ENCODE data around the gene LRRN4. TPM values are rescaled to one million over a fixed set of nuclear protein-coding genes. Genes with fewer than 3 reads are reported as not detected.

Gene LRRN4
- total RNA-seq, 4 donors from 2014 or later: not detected

GRCh38 chr20:6069669-6070068 is 15.8 kb upstream of the LRRN4 start:
- no peak overlapping the region for H3K27ac ChIP-seq

DNA sequence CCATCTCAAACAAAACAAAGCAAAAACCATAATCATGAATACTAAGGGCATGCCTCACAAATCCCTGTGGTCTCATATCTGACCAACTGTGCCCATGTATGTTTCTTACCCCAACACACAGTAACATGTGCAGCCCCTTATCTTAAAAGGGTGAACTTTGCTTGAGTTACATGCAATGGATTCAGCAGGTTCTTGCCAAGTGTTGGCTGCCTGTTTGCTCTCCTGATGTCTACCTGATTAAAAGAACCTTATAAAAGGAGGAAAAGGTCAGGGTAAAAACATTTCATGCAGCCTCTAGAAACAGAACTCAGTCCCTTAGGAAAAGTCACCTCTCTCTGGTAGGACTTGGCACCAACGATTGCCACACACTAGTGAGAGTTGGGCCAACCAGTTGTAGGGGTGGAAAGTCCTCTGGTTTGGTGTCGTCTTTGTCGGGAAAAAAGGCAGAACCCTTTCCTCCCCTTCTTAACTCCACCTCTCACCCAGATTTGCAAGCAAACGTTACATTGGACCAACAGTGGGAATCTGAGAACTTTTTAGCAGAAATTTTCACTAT is 14.0 kb upstream of the LRRN4 start:
- Histone ChIP-seq H3K9me3 (no peaks in the 10 kb centered on the region), H3K27me3 (no peaks in the 10 kb centered on the region), H3K36me3 (no peaks in the 10 kb centered on the region), H3K27ac (no peak overlapping the region), H3K4me3 (no peak overlapping the region), H3K4me1 (no peaks in the 10 kb centered on the region)
- DNase-seq: no peak
- in situ Hi-C loops (cut with MboI; ENCODE audit: low sequenced_read_pairs in 4 of 4) (no loop called here), intact Hi-C loops (cut with DNase I; ENCODE audit: low total_unique reads) (no loop called here)
- no peak for TF ChIP-seq POLR2A (IDR thresholded peaks at IDR 0.05)
- TF ChIP-seq, protein P1, sequence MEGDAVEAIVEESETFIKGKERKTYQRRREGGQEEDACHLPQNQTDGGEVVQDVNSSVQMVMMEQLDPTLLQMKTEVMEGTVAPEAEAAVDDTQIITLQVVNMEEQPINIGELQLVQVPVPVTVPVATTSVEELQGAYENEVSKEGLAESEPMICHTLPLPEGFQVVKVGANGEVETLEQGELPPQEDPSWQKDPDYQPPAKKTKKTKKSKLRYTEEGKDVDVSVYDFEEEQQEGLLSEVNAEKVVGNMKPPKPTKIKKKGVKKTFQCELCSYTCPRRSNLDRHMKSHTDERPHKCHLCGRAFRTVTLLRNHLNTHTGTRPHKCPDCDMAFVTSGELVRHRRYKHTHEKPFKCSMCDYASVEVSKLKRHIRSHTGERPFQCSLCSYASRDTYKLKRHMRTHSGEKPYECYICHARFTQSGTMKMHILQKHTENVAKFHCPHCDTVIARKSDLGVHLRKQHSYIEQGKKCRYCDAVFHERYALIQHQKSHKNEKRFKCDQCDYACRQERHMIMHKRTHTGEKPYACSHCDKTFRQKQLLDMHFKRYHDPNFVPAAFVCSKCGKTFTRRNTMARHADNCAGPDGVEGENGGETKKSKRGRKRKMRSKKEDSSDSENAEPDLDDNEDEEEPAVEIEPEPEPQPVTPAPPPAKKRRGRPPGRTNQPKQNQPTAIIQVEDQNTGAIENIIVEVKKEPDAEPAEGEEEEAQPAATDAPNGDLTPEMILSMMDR (IDR thresholded peaks at IDR 0.05 in 4 of 5, conservative IDR thresholded peaks at IDR 0.05 in 1 of 5): no peak
- no peak for ATAC-seq

More at GRCh38 chr20:6069669-6070068, 15.8 kb upstream of the LRRN4 start:
- no peak for DNase-seq
- ATAC-seq: no peak
- H3K4me1 ChIP-seq: no peaks in the 10 kb centered on the region
- H3K9me3 ChIP-seq: no peaks in the 10 kb centered on the region
- intact Hi-C loops (cut with DNase I; ENCODE audit: low total_unique reads): no loop called here
- H3K36me3 ChIP-seq: no peaks in the 10 kb centered on the region
- no peak for TF ChIP-seq POLR2A (IDR thresholded peaks at IDR 0.05)
- TF ChIP-seq, protein P1 (IDR thresholded peaks at IDR 0.05 in 4 of 5, conservative IDR thresholded peaks at IDR 0.05 in 1 of 5): no peak
- H3K27me3 ChIP-seq: no peaks in the 10 kb centered on the region
- in situ Hi-C loops (cut with MboI; ENCODE audit: low sequenced_read_pairs in 4 of 4): loop anchor here in 1 of 4 donors (10.0 kb wide), 1 partner anchor 545 kb away; no protein-coding TSS in a partner anchor
- H3K4me3 ChIP-seq: no peak overlapping the region

DNA sequence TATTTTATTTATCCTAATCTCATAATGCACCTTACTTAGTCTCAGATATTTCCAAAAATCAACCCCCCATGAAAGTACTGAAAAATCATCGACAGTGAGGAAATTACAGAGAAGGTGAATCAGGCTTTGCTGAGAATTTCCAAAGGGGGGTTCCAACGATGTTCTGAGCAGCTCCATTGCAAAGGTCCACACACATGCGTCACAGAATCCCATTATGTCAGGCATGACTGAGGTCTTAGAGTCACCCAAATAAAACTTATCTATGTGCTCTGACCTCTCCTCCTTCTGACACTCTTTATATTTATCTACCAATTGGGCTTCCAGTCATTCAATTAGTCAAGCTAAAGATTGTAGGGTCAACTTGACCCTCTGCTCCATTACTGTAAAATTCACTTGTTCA is 12.7 kb upstream of the LRRN4 start:
- ATAC-seq: no peak
- Histone ChIP-seq H3K36me3 (no peaks in the 10 kb centered on the region), H3K4me3 (no peak overlapping the region), H3K27me3 (no peaks in the 10 kb centered on the region), H3K27ac (no peak overlapping the region), H3K9me3 (no peaks in the 10 kb centered on the region), H3K4me1 (no peaks in the 10 kb centered on the region)
- no peak for TF ChIP-seq POLR2A (IDR thresholded peaks at IDR 0.05)
- TF ChIP-seq, protein P1 (IDR thresholded peaks at IDR 0.05 in 4 of 5, conservative IDR thresholded peaks at IDR 0.05 in 1 of 5): no peak
- in situ Hi-C loops (cut with MboI; ENCODE audit: low sequenced_read_pairs in 4 of 4): no loop called here
- no peak for DNase-seq
- intact Hi-C loops (cut with DNase I; ENCODE audit: low total_unique reads): no loop called here

DNA sequence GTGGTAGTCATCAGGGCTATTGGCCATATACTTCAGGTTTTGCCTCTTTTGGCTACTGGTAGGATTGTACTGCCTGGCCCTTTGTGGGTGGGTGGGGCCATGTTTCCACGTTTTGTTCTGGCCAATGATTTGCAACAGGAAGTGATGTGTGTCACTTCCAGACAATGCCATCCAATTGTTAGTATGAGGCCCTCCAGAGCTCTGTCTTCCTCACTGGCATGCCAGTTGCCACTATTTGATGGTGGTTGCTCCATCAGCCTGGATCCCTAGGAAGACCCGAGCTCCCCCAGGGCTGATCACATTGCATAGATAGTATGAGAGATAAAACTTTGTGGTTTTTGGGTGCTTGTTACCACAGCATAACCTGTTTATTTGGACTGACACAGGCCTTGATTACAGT is 7.7 kb upstream of the LRRN4 start:
- no peak overlapping the region for H3K27ac ChIP-seq
- H3K36me3 ChIP-seq: no peaks in the 10 kb centered on the region
- DNase-seq (no peak), ATAC-seq (no peak)
- intact Hi-C loops (cut with DNase I; ENCODE audit: low total_unique reads) (no loop called here), in situ Hi-C loops (cut with MboI; ENCODE audit: low sequenced_read_pairs in 4 of 4) (no loop called here)
- no peak overlapping the region for H3K4me3 ChIP-seq
- no peaks in the 10 kb centered on the region for H3K4me1 ChIP-seq
- H3K27me3 ChIP-seq: peaks cover 0 to 6% (median 0%) of the 10 kb centered on the region in 3 donors
- no peaks in the 10 kb centered on the region for H3K9me3 ChIP-seq
- TF ChIP-seq, protein P1 (IDR thresholded peaks at IDR 0.05 in 4 of 5, conservative IDR thresholded peaks at IDR 0.05 in 1 of 5): no peak
- no peak for TF ChIP-seq POLR2A (IDR thresholded peaks at IDR 0.05)

- Histone ChIP-seq H3K36me3 (no peaks in the 10 kb centered on the region), H3K4me3 (no peak overlapping the region), H3K27ac (no peak overlapping the region), H3K4me1 (no peaks in the 10 kb centered on the region), H3K9me3 (no peaks in the 10 kb centered on the region), H3K27me3 (peaks cover 0 to 6% (median 0%) of the 10 kb centered on the region in 3 donors)
- DNase-seq: no peak
- in situ Hi-C loops (cut with MboI; ENCODE audit: low sequenced_read_pairs in 4 of 4): no loop called here
- intact Hi-C loops (cut with DNase I; ENCODE audit: low total_unique reads): no loop called here
- ATAC-seq: no peak
- TF ChIP-seq POLR2A (IDR thresholded peaks at IDR 0.05): no peak
- TF ChIP-seq, protein P1 (IDR thresholded peaks at IDR 0.05 in 4 of 5, conservative IDR thresholded peaks at IDR 0.05 in 1 of 5): no peak
Observed at GRCh38 chr20:6060213-6060612, 6.4 kb upstream of the LRRN4 start.

Measured in gastrocnemius medialis (tissue), 4 donors.